Activated naive CD8-positive, alpha-beta T cell treated with anti-CD3 and anti-CD28 coated beads, Interleukin-2, amount 50 U/mL, for 24 hours (primary cell): ENCODE results near the gene PSD4.

Source experiments
- ATAC-seq: fragments of 150-1000 bp; cut with Tn5 transposase; one replicate; pipeline ENCODE4 v1.10.0; 2021
- DNase-seq: peaks from one replicate; pipeline ENCODE4 v3.0.0; 2021
- H3K27ac Mint-ChIP-seq: one replicate; pipeline ENCODE4 v1.8.0; 2021; ENCODE audit warnings: mild to moderate bottlenecking, mixed read lengths
- H3K27me3 Mint-ChIP-seq: one replicate; pipeline ENCODE4 v1.8.0; 2021; ENCODE audit warnings: mixed read lengths
- H3K36me3 Mint-ChIP-seq: one replicate; pipeline ENCODE4 v1.8.0; 2021; ENCODE audit warnings: low read depth, mixed read lengths
- H3K4me1 Mint-ChIP-seq: one replicate; pipeline ENCODE4 v1.8.0; 2021; ENCODE audit warnings: mixed read lengths
- H3K4me3 Mint-ChIP-seq: one replicate; pipeline ENCODE4 v1.8.0; 2021; ENCODE audit warnings: mild to moderate bottlenecking, moderate library complexity, mixed read lengths
- H3K9me3 Mint-ChIP-seq: one replicate; pipeline ENCODE4 v1.8.0; 2021; ENCODE audit warnings: mixed read lengths

PSD4 gene

DNA sequence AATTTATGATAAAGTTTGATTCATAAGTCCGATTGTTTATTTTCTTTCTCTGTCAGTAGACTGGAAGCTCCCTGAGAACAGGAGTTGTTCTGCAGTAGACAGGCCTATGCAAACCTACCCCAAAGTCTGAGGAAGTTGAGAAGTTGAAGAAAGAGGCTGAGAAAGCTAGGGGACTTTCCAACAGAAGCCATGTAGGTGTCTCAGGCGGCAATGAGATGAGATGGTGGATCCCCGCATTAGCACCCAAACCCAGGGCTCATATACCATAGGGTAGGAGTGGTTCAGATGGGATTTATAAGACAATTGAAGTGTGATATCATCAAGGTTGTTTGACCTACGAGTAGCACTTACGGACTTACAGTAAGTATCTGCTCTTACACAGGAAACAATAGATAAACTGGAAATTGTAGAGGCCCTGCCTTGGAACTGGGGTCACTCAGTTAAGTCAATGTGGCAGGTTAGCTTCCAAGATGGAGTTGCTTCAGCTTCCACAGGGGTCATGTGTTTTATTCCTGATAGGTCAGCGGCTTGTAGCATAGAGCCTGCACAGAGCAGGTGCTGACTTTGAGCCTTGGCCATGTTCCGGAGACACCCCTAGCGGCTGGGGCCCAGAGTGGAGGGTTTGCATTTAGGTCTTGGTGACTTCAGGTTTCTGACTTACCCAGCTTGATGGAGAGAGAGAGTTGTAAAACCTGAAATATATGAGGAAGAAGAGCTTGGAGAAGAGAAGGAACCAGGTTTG, 2.3 kb upstream of the PSD4 start:
- peaks cover 77% of the 10 kb centered on the region for H3K4me1 Mint-ChIP-seq
- H3K27ac Mint-ChIP-seq, result peak overlapping the region; percentile 95
- ATAC-seq (no peak), DNase-seq (no peak)
- peak overlapping the region; percentile 40 for H3K4me3 Mint-ChIP-seq
- H3K9me3 Mint-ChIP-seq, result peaks cover 4% of the 10 kb centered on the region
- H3K36me3 Mint-ChIP-seq, result peaks cover 23% of the 10 kb centered on the region
- H3K27me3 Mint-ChIP-seq, result peaks cover 2% of the 10 kb centered on the region

GRCh38 chr2:113172721-113173541, 840 bp upstream of the PSD4 start:
- peaks cover 4% of the 10 kb centered on the region for H3K9me3 Mint-ChIP-seq
- no peak for DNase-seq
- H3K4me3 Mint-ChIP-seq, result peak overlapping the region; percentile 95
- H3K4me1 Mint-ChIP-seq, result peaks cover 77% of the 10 kb centered on the region
- H3K36me3 Mint-ChIP-seq, result peaks cover 35% of the 10 kb centered on the region
- no peak for ATAC-seq
- peak overlapping the region; percentile 95 for H3K27ac Mint-ChIP-seq
- H3K27me3 Mint-ChIP-seq, result peaks cover 2% of the 10 kb centered on the region

DNA sequence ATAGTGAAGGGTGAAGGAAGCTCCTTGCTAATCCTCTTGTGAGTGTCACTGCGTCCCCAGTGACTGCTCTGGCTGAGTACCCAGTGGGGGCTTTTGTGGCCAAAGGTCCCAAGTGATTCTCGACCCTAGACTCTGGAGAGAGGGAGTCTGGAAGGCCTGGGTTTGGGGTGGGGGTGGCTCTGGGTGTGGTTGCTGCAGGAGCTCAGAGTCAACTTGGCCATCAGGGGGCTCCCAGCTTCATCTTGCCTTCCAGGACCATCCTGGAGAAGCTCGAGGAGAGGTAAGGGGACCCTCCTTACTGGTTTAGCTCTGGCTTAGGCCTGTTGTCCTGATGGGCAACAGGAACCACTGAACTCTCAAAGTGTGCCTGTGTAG, 592 bp downstream of the PSD4 start:
- Mint-ChIP-seq H3K4me1 (peaks cover 77% of the 10 kb centered on the region), H3K9me3 (peaks cover 4% of the 10 kb centered on the region), H3K27ac (peak overlapping the region; percentile 95), H3K36me3 (peaks cover 45% of the 10 kb centered on the region), H3K4me3 (peak overlapping the region; percentile 95), H3K27me3 (peaks cover 2% of the 10 kb centered on the region)
- DNase-seq (peak; percentile 37), ATAC-seq (no peak)

- H3K36me3 Mint-ChIP-seq, result peaks cover 47% of the 10 kb centered on the region
- DNase-seq (peak; percentile 75), ATAC-seq (peak; percentile 57)
- H3K27ac Mint-ChIP-seq, result peak overlapping the region; percentile 95
- peaks cover 2% of the 10 kb centered on the region for H3K27me3 Mint-ChIP-seq
- H3K4me1 Mint-ChIP-seq, result peaks cover 78% of the 10 kb centered on the region
- H3K4me3 Mint-ChIP-seq, result peak overlapping the region; percentile 95
- H3K9me3 Mint-ChIP-seq, result peaks cover 4% of the 10 kb centered on the region
Measured at GRCh38 chr2:113175042-113175628, 1.4 kb downstream of the PSD4 start.

GRCh38 chr2:113175736-113176695, 2.2 kb downstream of the PSD4 start:
- Mint-ChIP-seq H3K4me1 (peaks cover 83% of the 10 kb centered on the region), H3K27ac (peak overlapping the region; percentile 95), H3K27me3 (peaks cover 2% of the 10 kb centered on the region), H3K9me3 (peaks cover 3% of the 10 kb centered on the region), H3K4me3 (peak overlapping the region; percentile 95), H3K36me3 (peaks cover 55% of the 10 kb centered on the region)
- DNase-seq (peak; percentile 36), ATAC-seq (no peak)

GRCh38 chr2:113176696-113177355, 3.1 kb downstream of the PSD4 start:
- Mint-ChIP-seq H3K9me3 (no peaks in the 10 kb centered on the region), H3K36me3 (peaks cover 54% of the 10 kb centered on the region), H3K27ac (peak overlapping the region; percentile 80), H3K27me3 (peaks cover 2% of the 10 kb centered on the region), H3K4me1 (peaks cover 83% of the 10 kb centered on the region), H3K4me3 (peak overlapping the region; percentile 95)
- DNase-seq (no peak), ATAC-seq (no peak)

GRCh38 chr2:113178069-113178746, 4.4 kb downstream of the PSD4 start:
- no peaks in the 10 kb centered on the region for H3K9me3 Mint-ChIP-seq
- peaks cover 2% of the 10 kb centered on the region for H3K27me3 Mint-ChIP-seq
- H3K4me3 Mint-ChIP-seq, result peak overlapping the region; percentile 95
- H3K27ac Mint-ChIP-seq, result peak overlapping the region; percentile 48
- ATAC-seq, result no peak
- no peak for DNase-seq
- H3K36me3 Mint-ChIP-seq, result peaks cover 58% of the 10 kb centered on the region
- peaks cover 80% of the 10 kb centered on the region for H3K4me1 Mint-ChIP-seq

DNA sequence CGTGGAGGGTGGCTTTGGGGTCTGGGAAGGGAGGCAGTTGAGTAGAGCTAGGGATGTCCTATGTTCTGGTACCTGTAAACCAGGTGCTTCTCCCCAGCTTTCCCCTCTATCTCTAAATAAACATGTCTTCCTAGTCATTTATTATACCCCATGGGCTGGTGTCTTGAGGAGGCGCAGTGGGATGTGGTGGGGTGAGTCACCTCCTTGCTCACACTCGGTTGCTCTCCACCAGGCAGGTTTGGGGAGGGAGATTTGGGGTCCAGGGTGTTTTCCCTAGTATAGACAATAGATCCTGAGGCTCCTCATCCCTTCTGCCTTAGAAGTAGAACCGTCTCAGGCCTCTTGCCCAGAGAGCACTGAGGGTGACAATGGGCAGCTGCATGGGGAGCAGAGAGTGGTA, 5.1 kb downstream of the PSD4 start:
- no peaks in the 10 kb centered on the region for H3K9me3 Mint-ChIP-seq
- H3K27me3 Mint-ChIP-seq, result peaks cover 2% of the 10 kb centered on the region
- peak overlapping the region; percentile 48 for H3K27ac Mint-ChIP-seq
- H3K4me1 Mint-ChIP-seq, result peaks cover 81% of the 10 kb centered on the region
- peak; percentile 70 for ATAC-seq
- peak overlapping the region; percentile 95 for H3K4me3 Mint-ChIP-seq
- DNase-seq, result peak; percentile 64
- H3K36me3 Mint-ChIP-seq, result peaks cover 65% of the 10 kb centered on the region

- DNase-seq, result no peak
- peaks cover 83% of the 10 kb centered on the region for H3K4me1 Mint-ChIP-seq
- peaks cover 66% of the 10 kb centered on the region for H3K36me3 Mint-ChIP-seq
- H3K27ac Mint-ChIP-seq, result peak overlapping the region; percentile 48
- peak overlapping the region; percentile 95 for H3K4me3 Mint-ChIP-seq
- peaks cover 2% of the 10 kb centered on the region for H3K27me3 Mint-ChIP-seq
- no peak for ATAC-seq
- H3K9me3 Mint-ChIP-seq, result no peaks in the 10 kb centered on the region
Measured at GRCh38 chr2:113179446-113180045, 5.8 kb downstream of the PSD4 start.

DNA sequence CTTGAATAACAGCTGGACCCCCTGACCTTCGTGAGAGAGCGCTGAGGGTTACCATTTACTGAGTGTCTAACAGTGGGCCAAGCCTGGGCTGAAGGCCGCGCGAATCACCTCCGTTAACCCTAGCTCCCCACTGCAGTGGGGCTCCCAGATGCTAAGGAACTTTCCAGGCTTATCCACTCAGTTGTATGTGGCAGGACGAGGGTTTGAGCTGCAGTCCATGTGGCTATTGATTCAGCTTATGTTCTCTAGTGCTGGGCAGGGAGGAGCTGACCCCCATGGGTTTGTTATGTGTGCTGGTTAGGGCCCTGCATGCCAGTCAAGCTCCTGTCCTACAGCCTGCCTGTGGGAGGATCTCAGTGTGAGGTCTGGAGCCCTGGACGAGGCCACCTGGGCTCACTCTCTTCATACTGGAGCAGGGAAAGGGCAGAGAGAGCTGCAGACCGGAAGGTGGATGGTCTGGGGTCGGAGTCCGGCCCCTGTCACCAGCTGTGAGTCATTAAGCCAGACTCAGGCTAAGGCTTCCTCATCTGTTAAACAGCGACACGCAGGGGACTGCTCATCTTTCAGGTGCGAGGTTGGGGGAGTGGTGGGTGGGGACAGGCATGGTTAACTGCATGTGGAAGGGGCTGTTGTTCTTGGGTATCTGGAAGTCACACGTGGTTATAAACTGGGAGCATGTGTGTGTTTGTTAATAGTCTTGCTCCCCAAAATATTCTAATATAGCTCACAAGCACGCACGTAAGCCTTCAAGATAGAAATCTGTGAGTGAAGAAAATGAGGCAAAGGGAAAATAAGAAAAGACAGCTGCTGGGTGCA, 6.6 kb downstream of the PSD4 start:
- Mint-ChIP-seq H3K27me3 (no peaks in the 10 kb centered on the region), H3K4me1 (peaks cover 88% of the 10 kb centered on the region), H3K9me3 (no peaks in the 10 kb centered on the region), H3K27ac (peak overlapping the region; percentile 91), H3K4me3 (peak overlapping the region; percentile 68), H3K36me3 (peaks cover 61% of the 10 kb centered on the region)
- peak; percentile 37 for ATAC-seq
- DNase-seq, result peak; percentile 36

DNA sequence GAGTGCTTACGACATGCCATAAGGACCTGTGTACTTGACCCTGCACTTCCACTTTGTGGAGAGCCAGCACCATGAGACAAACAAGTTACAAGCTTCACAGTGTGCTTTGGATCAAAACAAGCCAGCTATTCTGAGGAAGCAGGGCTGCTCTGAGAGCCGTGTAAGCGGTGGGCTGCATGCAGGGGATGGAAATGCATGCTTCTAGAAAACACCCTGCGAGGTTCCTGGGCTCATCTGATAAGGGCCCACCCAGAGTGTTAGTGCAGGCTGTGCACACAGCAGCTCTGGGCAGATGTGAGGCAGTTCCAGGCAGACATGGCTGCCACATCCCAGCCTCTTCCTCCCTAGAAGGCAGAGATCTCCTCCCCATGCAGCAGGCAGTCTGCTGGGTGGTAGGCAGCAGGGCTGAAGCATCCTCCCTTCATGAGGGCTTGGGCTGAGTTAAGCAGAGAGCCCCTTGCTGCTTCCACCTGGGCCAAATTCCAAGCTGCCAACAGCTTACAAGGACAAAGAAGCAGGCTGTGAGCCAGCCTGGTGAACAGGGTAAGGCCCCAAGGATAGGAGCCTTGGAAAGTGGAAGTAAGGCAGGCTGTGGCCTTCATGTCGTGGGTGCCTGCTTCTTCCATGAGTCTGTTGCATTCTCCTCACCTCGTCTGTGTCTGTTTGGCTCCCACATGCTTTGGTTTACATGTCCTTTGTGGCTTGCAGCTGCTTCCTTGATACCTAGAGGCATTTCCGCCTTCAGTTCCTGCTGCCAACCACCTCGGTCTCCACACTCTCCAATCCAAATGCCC, 7.7 kb downstream of the PSD4 start:
- no peak for ATAC-seq

More for the DNA sequence above, 7.7 kb downstream of the PSD4 start:
- Mint-ChIP-seq H3K4me3 (peak overlapping the region; percentile 68), H3K4me1 (peaks cover 91% of the 10 kb centered on the region), H3K36me3 (peaks cover 63% of the 10 kb centered on the region), H3K9me3 (no peaks in the 10 kb centered on the region), H3K27ac (peak overlapping the region; percentile 91), H3K27me3 (no peaks in the 10 kb centered on the region)
- no peak for DNase-seq
